ENCODE data around the gene DDX53.

Gene DDX53

DNA sequence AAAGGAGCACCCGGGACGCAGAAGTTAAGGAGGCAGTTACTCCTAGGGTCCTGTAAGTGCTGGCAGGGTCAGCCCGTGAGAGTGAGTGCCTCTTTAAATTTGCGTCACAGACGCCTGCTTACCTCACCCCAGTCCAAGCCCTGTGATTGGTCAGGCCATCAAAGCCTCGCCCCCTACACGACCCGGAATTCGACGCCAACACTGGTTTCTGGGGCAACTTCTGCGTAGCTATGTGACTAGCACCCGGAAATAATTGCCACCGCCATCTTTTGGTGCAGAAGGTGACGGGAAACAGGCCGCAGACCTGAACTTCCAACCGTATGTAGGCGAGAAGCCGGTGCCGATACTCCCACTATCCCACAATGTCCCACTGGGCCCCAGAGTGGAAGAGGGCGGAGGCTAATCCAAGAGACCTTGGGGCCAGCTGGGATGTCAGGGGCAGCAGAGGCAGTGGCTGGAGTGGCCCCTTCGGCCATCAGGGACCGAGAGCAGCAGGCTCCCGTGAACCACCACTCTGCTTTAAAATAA lies at the start of gene DDX53:
Gene DDX53 (plus strand): TSS at position 265 of the 528 bp plus-strand sequence. CDS start 98 bp downstream, at position 363.
- Histone ChIP-seq H3K79me2 (ENCODE audit: low read length) (no peaks in the 10 kb centered on the region), H3K9me3 (replicated peaks; ENCODE audit: insufficient read depth, low read length) (no peaks in the 10 kb centered on the region), H3K36me3 (replicated peaks; ENCODE audit: insufficient read depth, low read length) (no peaks in the 10 kb centered on the region), H2AFZ (ENCODE audit: low read length) (no peak within 1 kb of the TSS), H3K4me3 (ENCODE audit: low read length) (no peak within 1 kb of the TSS), H3K9ac (ENCODE audit: low read length) (no peak within 1 kb of the TSS), H3K4me2 (ENCODE audit: low read depth, low read length) (no peak within 1 kb of the TSS), H3K27me3 (replicated peaks; ENCODE audit: insufficient read depth, low read length) (no peaks in the 10 kb centered on the region), H3K4me1 (ENCODE audit: low read length) (no peaks in the 10 kb centered on the region), H3F3A (ENCODE audit: insufficient read depth, low read length) (no peaks in the 10 kb centered on the region), H3K9me2 (replicated peaks; ENCODE audit: insufficient read depth, low read length) (no peaks in the 10 kb centered on the region), H4K20me1 (ENCODE audit: insufficient read depth, low read length) (no peaks in the 10 kb centered on the region), H3K27ac (ENCODE audit: low read length) (no peak within 1 kb of the TSS)
- TF ChIP-seq EZH2 (optimal IDR thresholded peaks at IDR 0.05; ENCODE audit: low read depth, low read length) (no peak), EZH2phosphoT487 (IDR thresholded peaks at IDR 0.05; ENCODE audit: low read length) (no peak)
- TF ChIP-seq, protein P1, sequence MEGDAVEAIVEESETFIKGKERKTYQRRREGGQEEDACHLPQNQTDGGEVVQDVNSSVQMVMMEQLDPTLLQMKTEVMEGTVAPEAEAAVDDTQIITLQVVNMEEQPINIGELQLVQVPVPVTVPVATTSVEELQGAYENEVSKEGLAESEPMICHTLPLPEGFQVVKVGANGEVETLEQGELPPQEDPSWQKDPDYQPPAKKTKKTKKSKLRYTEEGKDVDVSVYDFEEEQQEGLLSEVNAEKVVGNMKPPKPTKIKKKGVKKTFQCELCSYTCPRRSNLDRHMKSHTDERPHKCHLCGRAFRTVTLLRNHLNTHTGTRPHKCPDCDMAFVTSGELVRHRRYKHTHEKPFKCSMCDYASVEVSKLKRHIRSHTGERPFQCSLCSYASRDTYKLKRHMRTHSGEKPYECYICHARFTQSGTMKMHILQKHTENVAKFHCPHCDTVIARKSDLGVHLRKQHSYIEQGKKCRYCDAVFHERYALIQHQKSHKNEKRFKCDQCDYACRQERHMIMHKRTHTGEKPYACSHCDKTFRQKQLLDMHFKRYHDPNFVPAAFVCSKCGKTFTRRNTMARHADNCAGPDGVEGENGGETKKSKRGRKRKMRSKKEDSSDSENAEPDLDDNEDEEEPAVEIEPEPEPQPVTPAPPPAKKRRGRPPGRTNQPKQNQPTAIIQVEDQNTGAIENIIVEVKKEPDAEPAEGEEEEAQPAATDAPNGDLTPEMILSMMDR (IDR thresholded peaks at IDR 0.05; ENCODE audit: low read length) = no peak
- DNase-seq = no peak

DNA sequence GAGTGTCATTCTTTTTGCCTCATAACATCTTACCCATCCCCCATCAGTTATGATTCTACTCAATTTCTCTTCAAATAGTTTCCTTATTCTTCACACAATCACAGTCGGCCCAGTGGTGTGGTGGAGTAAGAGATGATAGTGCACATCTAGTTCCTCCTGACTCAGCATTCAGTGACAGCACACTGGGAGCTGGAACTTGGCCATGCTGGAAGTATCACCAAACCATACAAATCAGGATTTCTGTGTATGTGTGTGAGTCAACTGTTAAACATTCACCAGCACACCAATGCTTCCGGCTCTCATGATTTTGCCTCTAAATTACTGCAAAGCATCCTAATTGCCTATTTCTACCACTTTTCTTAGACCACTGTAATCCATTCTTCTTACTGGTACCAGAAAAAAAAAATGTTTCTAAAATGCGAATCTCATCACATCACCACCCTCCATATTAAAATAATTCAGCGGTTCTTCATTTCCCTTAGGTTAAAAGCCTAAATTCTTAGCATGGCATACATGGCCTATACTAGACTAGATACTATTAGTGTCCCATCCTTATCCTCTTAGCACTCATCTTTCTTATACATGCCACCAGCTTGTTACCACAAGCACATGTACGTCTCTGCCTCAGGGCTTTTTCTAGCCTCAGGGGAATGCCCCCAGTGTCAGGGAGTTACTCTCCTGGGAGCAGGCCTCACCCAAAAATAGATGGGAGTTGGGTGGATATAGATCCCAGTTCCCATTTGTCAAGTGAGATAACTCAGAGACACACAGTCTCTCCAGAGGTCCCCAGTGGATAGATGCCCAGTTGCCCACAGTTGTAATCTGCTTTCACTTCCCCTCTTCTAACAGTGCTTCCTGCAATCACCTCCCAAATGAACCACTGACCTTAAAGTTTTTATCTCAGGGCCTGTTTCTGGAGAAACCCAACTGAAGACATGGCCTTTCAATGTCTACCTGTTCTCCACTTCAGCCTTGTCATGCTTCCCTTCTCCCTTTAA lies 49.2 kb upstream of the DDX53 start:
- Histone ChIP-seq H3K9ac (ENCODE audit: low read length) (no peak overlapping the region), H3K4me2 (ENCODE audit: low read depth, low read length) (no peak overlapping the region), H3K27me3 (replicated peaks; ENCODE audit: insufficient read depth, low read length) (no peaks in the 10 kb centered on the region), H3K79me2 (ENCODE audit: low read length) (no peaks in the 10 kb centered on the region), H3K9me3 (replicated peaks; ENCODE audit: insufficient read depth, low read length) (no peaks in the 10 kb centered on the region), H3K4me3 (ENCODE audit: low read length) (no peak overlapping the region), H3K36me3 (replicated peaks; ENCODE audit: insufficient read depth, low read length) (no peaks in the 10 kb centered on the region), H3K4me1 (ENCODE audit: low read length) (no peaks in the 10 kb centered on the region), H3K27ac (ENCODE audit: low read length) (no peak overlapping the region), H4K20me1 (ENCODE audit: insufficient read depth, low read length) (no peaks in the 10 kb centered on the region), H2AFZ (ENCODE audit: low read length) (no peak overlapping the region), H3K9me2 (replicated peaks; ENCODE audit: insufficient read depth, low read length) (no peaks in the 10 kb centered on the region), H3F3A (ENCODE audit: insufficient read depth, low read length) (no peaks in the 10 kb centered on the region)
- no peak for DNase-seq
- TF ChIP-seq, protein P1 (IDR thresholded peaks at IDR 0.05; ENCODE audit: low read length) = no peak
- TF ChIP-seq EZH2phosphoT487 (IDR thresholded peaks at IDR 0.05; ENCODE audit: low read length) = no peak
- no peak for TF ChIP-seq EZH2 (optimal IDR thresholded peaks at IDR 0.05; ENCODE audit: low read depth, low read length)

DNA sequence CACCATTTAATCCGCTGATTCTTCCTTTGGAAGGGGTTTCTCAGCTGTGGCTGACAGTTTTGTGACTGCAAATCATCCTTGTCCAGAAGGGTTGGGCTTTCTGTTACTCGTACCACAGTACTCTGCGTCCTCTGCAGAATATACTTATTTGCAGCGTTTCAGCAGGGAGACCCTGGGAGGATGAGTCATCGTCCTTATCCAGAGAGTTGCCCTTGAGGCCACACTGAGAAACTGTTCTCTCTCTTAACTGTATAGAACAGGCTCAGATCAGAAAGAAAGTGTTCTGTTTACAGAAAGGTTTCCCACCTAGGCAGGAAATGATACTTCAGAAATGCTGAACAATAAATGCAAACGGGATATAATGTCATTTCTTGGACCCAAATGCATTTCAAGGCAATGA lies 47.8 kb upstream of the DDX53 start:
- Histone ChIP-seq H4K20me1 (ENCODE audit: insufficient read depth, low read length) (no peaks in the 10 kb centered on the region), H3K27me3 (replicated peaks; ENCODE audit: insufficient read depth, low read length) (no peaks in the 10 kb centered on the region), H3F3A (ENCODE audit: insufficient read depth, low read length) (no peaks in the 10 kb centered on the region), H3K9me3 (replicated peaks; ENCODE audit: insufficient read depth, low read length) (no peaks in the 10 kb centered on the region), H2AFZ (ENCODE audit: low read length) (no peak overlapping the region), H3K9ac (ENCODE audit: low read length) (no peak overlapping the region), H3K36me3 (replicated peaks; ENCODE audit: insufficient read depth, low read length) (no peaks in the 10 kb centered on the region), H3K9me2 (replicated peaks; ENCODE audit: insufficient read depth, low read length) (no peaks in the 10 kb centered on the region), H3K4me1 (ENCODE audit: low read length) (no peaks in the 10 kb centered on the region), H3K4me3 (ENCODE audit: low read length) (no peak overlapping the region), H3K79me2 (ENCODE audit: low read length) (no peaks in the 10 kb centered on the region), H3K4me2 (ENCODE audit: low read depth, low read length) (no peak overlapping the region), H3K27ac (ENCODE audit: low read length) (no peak overlapping the region)
- TF ChIP-seq EZH2 (optimal IDR thresholded peaks at IDR 0.05; ENCODE audit: low read depth, low read length) (no peak), EZH2phosphoT487 (IDR thresholded peaks at IDR 0.05; ENCODE audit: low read length) (no peak)
- TF ChIP-seq, protein P1 (IDR thresholded peaks at IDR 0.05; ENCODE audit: low read length) = no peak
- DNase-seq = no peak
